ENCODE measurements around the gene ZNF367. TPM values are rescaled to one million over a fixed set of nuclear protein-coding genes. Genes with fewer than 3 reads are reported as not detected.

Gene ZNF367
- 4.2 and 6.3 TPM in 2 replicates for total RNA-seq

DNA sequence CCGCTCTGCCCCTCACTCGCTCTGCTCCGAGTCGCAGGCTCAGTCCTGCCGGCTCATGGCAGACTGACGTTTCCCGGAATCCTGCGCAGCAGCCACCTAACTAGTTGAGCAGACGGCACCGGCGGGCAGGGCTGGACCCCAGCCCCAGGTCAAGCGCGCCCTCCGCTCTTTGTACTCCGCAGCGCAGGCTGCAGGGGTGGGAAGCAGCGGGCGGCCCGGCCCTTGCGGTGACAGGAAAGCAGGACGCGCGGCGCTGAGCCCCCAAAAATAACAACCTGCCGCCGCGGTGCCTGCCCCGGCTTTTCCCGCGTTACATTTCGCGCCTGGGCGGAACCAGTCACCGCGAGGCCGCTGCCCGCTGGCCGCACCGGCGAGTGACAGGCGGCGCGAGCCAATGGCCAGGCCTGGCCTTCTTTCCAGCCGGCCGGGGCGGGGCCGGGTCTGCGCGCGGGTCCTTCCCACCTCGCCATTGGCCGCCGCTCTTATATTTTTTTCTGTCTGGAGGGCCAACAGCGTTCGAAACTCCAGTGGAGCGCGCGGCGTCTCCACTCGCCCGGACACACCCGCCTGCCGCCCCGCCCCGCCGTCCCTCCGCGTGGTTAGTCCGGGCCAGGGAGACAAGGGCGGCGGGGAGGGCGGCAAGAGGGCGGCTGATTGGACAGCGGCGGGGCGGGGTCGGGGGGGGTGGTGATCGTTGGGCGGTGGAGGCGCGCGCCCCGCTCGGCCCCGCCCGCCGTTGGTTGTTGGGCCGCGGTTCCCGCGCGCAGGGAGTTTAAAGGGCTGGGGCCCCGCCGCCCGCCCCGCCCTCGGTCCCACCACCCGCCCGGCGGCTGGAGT, at the start of gene ZNF367:
Gene ZNF367 (minus strand): TSS at position 288 of the 837 bp plus-strand sequence. CDS start 338 bp downstream, outside the sequence.
- peak; percentile 90 to 99 for DNase-seq (ENCODE audit: low read depth in 2 of 2)

DNA sequence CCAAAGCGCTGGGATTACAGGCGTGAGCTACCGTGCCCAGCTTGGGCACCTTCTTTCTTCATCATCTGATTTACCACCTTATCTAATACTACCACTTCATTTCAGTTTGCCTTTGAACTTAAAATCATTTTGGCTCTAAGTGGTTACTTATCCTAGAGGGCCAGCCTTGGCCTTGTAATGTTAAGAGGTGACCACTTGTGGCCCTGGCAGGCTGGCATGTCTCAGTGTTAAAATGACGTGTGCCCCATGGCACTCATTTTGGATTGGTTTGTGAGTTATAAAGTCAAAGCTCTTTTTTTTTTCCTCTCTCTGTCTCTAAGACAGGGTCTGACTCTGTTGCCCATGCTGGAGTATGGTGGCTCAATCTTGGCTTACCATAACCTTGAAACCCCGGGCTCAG, 49.6 kb upstream of the ZNF367 start:
- no peak for DNase-seq (ENCODE audit: low read depth in 2 of 2)

DNA sequence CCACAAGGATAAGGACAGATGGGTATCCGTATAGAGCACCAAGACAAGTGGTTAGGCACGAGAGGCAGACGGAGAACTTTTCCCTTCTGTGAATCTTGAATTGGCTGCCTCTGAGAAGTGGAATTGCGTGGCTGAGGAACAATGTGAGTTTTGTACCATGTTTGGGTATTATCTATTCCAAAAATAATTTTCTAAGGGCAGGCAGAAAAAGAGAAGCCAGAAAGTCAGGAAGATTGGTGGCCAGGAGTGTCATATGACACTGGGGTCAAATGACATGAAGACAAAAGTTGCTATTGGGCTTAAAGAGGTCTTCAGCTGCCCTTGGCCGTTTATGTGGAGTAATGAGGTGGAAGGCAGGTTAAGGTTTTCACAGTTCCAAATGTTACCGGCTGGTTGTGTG, 46.3 kb upstream of the ZNF367 start:
- DNase-seq (ENCODE audit: low read depth in 2 of 2), result no peak

DNA sequence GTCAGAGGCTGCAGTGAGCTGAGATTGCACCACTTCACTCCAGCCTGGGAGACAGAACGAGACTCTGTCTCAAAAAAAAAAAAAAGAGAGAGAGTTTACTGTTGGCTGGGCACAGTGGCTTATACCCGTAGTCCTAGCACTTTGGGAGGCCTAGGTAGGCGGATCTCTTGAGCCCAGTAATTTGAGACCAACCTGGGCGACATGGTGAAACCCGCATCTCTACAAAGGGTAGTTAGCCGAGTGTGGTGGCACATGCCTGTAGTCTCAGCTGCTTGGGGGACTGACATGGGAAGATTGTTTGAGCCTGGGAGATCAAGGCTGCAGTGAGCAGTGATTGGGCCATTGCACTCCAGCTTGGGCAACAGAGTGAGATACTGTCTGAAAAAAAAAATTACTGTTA, 44.4 kb upstream of the ZNF367 start:
- DNase-seq (ENCODE audit: low read depth in 2 of 2), result no peak

DNA sequence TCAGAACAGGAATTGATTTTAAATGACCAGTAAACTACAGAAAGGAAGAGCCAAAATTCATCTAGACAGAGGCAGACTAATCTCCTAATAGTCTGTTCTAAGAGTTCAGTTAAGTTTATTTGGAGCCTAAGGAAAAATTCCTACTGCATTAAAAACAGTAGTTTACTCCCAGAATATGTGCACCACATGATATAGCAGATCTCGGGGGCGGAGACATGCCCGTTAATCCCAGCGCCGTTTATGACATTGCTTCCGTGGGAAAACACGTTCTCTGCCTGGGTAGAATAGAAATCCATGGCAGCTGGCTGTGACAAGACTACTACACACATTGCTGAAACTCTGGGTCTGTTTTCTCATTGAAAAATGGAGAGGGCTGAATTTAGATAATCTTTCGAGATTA, 43.2 kb upstream of the ZNF367 start:
- no peak for DNase-seq (ENCODE audit: low read depth in 2 of 2)

DNA sequence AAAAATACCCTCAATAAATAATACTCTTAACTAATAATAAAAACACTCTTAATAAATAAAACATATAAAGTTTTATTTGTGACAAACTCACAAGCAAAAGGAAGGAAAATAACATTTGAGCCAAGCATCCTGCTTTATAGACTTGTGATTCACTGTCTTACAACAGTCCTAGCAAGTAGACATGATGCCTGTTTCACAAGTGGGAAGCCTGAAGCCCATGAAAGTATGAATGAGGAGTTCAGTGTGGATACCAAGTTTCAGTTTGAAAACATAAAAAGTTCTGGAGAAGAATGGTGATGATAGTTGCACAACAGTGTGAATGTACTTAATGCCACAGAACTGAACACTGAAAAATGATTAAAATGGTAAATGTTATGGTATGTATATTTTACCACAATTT, 42.7 kb upstream of the ZNF367 start:
- no peak for DNase-seq (ENCODE audit: low read depth in 2 of 2)

DNA sequence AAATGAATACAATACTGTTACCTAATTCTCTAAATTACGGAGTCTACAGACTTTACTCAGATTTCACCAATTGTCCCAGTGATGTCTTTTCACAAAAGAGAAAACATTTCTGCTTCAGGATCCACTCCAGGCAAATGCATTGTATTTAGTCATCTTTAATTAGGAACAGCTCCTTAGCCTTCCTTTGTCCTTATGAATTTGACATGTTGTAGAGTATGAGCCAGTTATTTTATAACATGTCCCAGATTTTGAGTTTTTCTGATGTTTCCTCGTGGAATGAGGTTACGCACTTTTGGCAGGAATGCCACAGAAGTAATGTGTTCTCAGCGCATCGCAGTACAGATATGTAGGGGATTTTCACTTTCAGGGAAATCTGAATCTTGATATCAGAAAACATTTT, 42.3 kb upstream of the ZNF367 start:
- no peak for DNase-seq (ENCODE audit: low read depth in 2 of 2)

DNA sequence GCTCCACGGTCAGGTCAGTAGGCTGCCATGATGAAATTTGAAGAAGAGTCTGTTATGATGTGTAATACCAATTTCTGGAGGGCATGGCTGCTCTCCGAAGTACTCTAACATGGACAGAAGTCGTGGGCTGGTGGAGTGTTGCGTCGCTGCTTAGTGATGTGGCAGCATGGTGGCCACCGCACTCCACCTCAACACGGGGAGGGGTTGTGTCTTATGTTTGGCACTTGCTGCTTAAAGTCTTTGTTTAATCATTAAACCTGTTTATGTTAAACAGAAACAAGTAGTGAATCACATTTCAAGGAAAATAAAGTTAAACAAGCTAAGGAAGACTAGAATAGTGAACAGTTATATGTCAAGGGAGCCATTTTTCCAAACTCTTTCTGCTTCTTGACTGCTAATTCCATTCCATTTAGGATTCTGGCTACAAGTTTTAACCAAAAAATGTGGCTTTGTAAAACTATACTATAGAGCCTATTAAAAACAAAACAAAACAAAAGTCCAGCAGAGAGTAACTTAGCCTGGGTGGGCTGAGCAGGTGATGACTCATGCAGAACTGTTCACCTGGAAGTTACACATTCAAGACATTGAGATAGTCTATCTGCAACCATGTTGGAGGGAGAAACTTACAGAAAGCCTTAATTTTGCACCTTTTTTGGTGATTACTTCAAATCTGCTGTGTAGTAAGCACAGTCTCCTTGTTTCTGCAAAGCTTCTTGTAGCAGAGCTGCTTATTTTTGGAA, 41.3 kb upstream of the ZNF367 start:
- no peak for DNase-seq (ENCODE audit: low read depth in 2 of 2)

DNA sequence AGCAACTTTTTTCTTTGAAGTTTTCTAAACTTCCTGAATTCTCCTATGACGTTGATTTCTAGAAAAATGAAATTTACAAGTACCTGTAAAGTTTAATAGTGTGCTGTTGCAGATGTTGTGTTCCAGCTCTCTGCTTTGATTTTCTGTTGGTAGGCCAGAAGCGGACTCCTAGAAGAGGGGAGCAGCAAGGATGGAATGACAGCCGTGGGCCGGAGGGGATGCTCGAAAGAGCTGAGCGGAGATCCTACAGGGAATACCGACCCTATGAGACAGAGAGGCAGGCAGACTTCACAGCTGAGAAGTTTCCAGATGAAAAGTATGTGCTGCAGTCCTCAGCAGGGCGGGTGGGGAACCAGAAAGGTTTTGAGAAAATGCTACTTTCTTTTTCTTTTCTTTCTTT, 40.1 kb upstream of the ZNF367 start:
- no peak for DNase-seq (ENCODE audit: low read depth in 2 of 2)

DNA sequence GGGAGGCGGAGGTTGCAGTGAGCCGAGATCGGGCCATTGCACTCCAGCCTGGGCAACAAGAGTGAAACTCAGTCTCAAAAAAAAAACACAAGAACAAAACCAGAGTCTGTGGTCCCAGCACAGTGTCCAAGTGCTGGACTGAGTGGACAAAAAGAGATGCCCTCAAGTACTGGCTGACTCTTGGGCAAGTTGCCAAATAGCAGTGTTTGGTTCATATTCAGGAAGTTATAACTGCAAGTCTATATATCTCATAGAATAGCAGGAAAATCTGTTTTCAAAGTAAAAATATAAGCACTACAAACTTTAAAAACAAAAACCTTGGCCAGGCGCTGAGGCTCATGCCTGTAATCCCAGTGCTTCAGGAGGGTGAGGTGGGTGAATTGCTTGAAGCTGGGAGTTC, 39.1 kb upstream of the ZNF367 start:
- peak in 1 of 2 donors; percentile 83 for DNase-seq (ENCODE audit: low read depth in 2 of 2)

DNA sequence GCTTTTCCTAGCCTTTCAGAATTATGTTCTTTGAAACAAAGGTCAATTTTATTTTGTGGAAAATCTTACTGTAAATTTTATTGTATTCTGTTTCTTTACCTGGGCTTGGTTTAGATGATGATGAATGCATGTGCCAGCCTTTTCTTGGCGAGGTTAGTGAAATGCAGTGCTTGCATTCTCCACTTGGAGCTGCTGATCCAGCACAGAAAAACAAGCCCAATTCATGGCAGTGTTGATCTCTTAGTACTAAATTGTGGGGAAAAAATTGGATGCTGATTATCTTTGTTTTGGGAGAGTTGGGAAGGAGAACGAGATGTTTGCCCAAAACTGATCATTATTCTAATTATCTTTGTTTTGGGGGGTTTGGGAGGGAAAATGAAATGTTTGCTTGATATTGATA, 35.5 kb upstream of the ZNF367 start:
- peak; percentile 46 to 50 for DNase-seq (ENCODE audit: low read depth in 2 of 2)

DNA sequence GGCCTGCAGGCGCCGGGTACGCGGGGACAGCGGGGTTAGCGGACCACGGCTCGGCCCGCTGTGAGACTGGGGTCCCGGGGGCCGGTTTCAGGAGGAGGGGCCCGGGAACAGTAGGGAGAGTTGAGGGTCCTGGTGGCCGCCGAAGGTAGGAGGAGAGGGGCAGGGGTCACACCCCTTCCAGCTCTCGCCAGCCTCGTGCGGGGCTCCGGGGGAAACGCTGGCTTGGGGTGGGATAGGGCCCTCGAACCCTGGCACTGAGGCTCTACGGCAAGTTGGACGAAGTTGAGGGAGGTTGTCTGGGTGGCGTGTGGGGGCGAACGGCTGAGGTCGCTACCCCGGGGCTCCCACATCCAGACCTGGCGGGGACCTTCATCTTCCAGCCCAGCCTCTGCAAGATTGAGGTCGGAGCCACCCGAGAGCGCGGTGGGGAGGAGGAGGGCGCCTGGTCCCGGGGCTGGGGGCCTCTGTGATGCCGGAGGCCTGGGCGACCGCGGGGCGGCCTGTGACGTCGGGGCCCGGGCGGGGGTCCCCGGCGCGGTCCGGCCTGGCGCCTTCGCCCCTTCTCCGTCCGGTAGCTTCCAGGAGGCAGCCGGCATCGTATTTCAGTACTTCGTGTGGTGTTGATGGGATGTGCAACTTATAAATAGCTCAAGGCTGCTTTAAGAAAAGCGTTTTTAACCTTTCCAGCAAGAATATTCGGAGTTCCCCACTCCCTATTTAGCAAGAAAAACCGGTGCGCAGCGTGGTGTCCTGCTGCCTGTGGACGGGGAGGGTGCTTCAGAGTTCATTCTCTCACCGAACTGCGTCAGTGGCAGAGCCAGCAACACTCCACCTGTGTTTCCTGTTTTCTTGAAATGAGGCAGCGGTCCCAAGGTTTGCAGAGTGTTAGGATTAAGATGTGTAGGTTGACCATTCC, 32.7 kb upstream of the ZNF367 start:
- peak; percentile 9 to 35 for DNase-seq (ENCODE audit: low read depth in 2 of 2)

DNA sequence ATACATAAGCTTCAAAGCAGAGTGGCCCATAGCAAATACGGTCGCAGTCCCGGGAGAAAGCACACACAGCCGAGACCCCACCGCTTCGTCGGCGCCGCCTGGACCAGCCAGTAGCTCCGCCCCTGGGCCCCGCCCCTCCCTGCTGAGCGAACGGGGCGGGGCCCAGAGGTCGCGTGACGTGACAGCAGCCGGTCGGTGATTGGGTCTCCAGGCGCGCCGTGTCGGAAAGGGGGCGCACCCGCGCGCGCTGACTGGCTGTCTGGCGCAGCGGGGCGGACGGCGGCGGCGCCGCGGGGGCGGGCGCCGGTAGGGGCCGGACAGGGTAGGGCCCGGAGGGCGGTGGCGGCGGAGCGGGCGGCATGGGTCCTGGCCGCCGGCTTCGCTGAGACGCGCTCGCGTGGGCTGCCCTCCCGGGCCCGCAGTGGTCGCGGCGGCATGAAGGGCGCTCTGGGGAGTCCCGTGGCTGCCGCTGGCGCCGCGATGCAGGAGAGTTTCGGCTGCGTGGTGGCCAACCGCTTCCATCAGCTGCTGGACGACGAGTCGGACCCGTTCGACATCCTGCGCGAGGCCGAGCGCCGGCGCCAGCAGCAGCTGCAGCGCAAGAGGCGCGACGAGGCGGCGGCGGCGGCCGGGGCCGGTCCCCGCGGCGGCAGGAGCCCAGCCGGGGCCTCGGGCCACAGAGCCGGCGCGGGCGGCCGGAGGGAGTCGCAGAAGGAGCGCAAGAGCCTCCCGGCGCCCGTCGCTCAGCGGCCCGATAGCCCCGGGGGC, 31.9 kb upstream of the ZNF367 start, which contains the start of gene HABP4:
Gene HABP4 (plus strand): TSS at position 325 of the 768 bp plus-strand sequence. CDS start 111 bp downstream, at position 436.
- peak; percentile 82 to 96 for DNase-seq (ENCODE audit: low read depth in 2 of 2)

DNA sequence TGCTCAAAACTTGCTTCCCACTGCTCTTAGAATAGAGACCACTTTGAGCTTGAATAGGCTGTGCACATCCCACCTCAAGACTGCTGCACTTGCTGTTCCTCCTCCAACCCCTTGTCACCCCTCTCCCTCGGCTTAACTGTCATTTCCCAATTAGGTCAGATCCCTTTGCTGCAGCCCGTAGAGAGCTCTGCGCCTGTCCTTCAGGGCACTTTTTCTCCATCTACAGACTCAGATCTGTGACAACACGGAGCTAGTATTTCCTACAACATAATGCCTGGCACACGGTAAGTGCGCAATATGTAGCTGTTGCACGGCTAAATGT, 31.3 kb upstream of the ZNF367 start:
- no peak for DNase-seq (ENCODE audit: low read depth in 2 of 2)

DNA sequence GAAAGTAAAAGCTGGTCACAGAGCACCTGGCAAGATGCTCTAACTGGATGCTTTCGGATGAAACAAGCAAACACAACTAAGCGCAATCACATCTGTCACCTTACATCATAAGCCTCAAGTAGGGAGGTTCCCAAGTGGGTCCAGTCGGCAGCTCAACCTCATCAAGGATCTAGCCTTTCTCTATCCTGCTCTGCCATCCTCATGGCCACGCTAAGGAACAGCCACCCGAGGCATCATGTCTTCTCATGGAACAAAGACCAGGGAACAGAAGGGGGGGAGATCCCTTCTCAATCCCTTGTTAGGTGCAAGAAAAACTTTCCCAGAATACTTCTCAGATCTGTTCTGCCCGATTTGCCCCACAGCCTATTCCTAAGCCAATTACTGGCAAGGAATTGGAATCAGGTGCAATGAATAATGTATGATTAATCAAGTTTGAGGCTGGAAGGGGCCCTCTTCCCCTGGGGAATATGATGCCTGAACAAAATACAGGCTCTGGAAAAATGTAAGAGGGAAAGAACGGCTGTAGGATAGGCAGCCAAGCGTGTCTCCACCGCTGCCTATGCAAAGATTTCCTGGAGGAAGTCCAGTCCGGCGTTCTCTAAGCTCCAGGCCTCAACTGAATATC, 30.5 kb upstream of the ZNF367 start:
- DNase-seq (ENCODE audit: low read depth in 2 of 2), result no peak

DNA sequence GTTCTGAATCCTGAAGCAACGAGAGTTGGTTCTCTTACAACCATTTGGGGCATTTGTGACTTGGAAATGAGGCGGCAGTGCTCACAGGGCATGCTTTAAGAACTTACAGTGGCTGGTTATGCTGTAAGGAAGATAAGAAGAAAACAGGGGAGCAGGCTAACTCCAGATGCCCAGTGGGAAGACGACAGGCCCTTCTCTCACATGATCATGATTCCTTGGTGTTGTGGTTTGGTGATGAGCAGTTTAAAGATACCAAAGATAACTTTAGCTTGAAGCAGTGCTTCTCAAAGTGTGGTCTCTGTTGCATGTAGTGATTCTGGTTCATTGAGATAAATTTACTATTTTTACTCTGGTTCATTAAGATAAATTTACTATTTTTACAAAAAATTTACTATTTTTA, 29.2 kb upstream of the ZNF367 start:
- DNase-seq (ENCODE audit: low read depth in 2 of 2), result no peak

DNA sequence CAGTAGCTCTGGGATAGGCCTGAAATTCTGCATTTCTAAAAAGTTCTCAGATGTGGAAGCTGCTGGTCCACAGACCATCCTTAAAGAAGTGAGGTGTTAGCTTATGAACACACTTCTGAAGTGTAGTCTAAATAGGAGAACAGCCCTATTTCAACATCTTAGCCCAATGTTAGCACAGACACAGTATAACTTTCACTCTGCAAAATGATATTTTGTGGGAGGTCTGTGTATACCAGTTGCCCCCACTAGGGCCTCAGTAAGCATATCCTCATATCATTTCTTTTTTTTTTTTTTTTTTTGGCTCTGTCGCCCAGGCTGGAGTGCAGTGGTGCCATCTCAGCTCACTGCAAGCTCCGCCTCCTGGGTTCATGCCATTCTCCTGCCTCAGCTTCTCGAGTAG, 24.3 kb upstream of the ZNF367 start:
- no peak for DNase-seq (ENCODE audit: low read depth in 2 of 2)

DNA sequence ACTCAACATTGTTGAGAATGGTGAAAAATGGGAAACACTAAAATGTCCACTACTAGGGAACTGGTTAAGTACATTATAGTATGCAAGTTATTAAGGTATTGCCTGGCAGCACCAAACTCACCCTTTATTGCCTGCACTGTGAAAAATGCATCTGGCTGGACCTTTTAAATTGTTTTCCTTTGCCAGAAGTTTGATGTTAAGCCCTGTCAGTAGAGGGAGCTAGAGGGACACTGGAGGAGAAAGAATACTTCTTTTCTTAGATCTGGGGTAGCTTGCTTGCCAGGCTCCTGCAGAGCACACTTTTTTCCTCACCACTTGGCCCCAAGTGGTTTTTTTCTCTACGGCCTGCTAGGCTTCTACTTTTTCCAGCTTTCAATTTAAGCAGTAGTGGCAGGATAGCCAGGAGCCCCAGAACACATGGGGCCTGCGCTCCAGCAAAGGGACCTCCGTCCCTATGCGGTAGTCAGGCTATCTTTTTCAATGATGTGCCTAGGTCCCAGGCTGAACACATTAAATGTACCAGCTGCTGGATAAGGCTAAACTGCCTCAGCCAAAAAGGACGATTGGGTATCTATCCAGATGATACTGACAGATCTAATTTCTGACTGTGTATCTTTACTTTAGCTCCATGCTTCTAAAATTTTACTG, 23.8 kb upstream of the ZNF367 start:
- peak in 1 of 2 donors; percentile 37 for DNase-seq (ENCODE audit: low read depth in 2 of 2)

DNA sequence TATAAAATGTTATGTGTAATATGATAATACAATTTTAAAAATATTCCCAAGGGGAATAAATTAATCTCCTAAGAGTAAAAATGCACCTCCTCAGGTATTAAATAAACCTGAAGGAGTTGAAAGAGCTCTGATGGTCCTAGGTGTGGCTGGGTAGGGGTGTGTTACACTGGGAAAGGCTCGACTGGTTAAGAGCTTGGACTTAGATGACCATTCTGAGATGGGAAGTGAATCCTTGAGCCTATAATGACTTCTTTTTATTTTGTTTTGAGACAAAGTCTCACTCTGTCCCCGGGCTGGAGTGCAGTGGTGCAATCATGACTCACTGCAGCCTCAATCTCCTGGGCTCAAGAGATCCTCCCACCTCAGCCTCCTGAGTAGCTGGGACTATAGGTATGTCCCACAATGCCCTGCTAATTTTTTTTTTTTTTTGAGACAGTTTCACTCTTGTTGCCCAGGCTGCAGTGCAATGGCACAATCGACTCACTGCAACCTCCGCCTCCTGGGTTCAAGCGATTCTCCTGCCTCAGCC, 22.6 kb upstream of the ZNF367 start:
- DNase-seq (ENCODE audit: low read depth in 2 of 2), result no peak

DNA sequence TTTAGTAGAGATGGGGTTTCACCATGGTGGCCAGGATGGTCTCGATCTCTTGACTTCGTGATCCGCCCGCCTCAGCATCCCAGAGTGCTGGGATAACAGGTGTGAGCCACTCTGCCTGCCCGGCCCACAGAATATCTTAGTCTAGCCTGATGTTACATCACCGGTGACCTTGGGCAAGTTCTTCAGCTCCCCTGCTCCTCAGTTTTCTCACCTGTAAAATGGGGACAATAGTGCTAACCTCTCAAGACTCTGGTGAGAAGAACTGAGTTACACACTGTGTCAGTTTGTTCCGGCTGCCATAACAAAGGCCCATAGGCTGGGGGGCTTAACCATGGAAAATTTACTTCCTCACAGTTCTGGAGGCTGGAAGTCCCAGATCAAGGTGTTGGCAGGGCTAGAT, 19.3 kb upstream of the ZNF367 start:
- no peak for DNase-seq (ENCODE audit: low read depth in 2 of 2)

Measured in dermis microvascular lymphatic vessel endothelial cell (primary cell).